B cell (primary cell): ENCODE measurements around the gene TMEM147. TPM values are rescaled to one million over a fixed set of nuclear protein-coding genes. Genes with fewer than 3 reads are reported as not detected.

Source experiments
- ATAC-seq: fragments of 200-7000 bp; cut with Tn5 transposase; one replicate; pipeline ENCODE4 v1.10.0; 2021; ENCODE audit warnings: low read depth, mild to moderate bottlenecking, moderate number of reproducible peaks, moderate library complexity
- CTCF ChIA-PET: fragments of 350-600 bp; sonication (Branson Sonifier 250); formaldehyde crosslinking; loops from one replicate; lab custom pipeline; 2021; ENCODE audit warnings: antibody characterized with exemption, inconsistent platforms; lab: Charles Lee
- POLR2A ChIA-PET: fragments of 350-600 bp; sonication (Branson Sonifier 250); formaldehyde crosslinking; loops from one replicate; lab custom pipeline; 2021; ENCODE audit warnings: antibody characterized with exemption; lab: Charles Lee
- DNase-seq: peaks from one replicate; pipeline ENCODE4 v3.0.0; 2013
- H2AFZ ChIP-seq: 2 replicates; pipeline ENCODE4 v1.6.1; 2012; ENCODE audit warnings: mild to moderate bottlenecking, low read depth, low read length; ENCODE audit not compliant: insufficient read depth, poor library complexity, severe bottlenecking
- H3K27ac ChIP-seq, 2 donors: 1 replicate in 1 of 2; 2 replicates in 1 of 2; pipeline ENCODE4 v1.5.1; 2012 to 2013; ENCODE audit warnings: low read length in 2 of 2, mild to moderate bottlenecking in 2 of 2, moderate library complexity in 1 of 2
- H3K27me3 ChIP-seq, 4 experiments: fragments of 200-600 bp in 1 of 4; sonication (generic) in 1 of 4; replicated peaks in 1 of 4; 1 replicate in 2 of 4; 2 replicates in 2 of 4; pipeline versions ENCODE4 v1.6.1 to v1.7.0; 2013 to 2016; ENCODE audit warnings: low read length in 3 of 4, mild to moderate bottlenecking in 2 of 4, mixed read lengths in 1 of 4, moderate library complexity in 1 of 4; ENCODE audit not compliant: insufficient read depth in 4 of 4, control insufficient read depth in 3 of 4; ENCODE audit errors: control extremely low read depth in 1 of 4
- H3K36me3 ChIP-seq, 2 experiments: replicated peaks in 1 of 2; 1 replicate in 1 of 2; 2 replicates in 1 of 2; pipeline versions ENCODE4 v1.6.1 to v1.7.1; 2013; ENCODE audit warnings: low read length in 1 of 2; ENCODE audit not compliant: insufficient read depth in 2 of 2, control insufficient read depth in 1 of 2; ENCODE audit errors: control extremely low read depth in 1 of 2, extremely low read depth in 1 of 2
- H3K4me1 ChIP-seq, 2 donors: fragments of 200-600 bp in 1 of 2; sonication (generic) in 1 of 2; 1 replicate in 1 of 2; 2 replicates in 1 of 2; pipeline versions ENCODE4 v1.5.1 to v1.6.1; 2013 to 2017; ENCODE audit warnings: low read length in 2 of 2; ENCODE audit not compliant: control insufficient read depth in 2 of 2, insufficient read depth in 2 of 2
- H3K4me2 ChIP-seq: replicated peaks from 2 replicates; pipeline ENCODE3; 2012; ENCODE audit warnings: mild to moderate bottlenecking, low read depth, low read length; ENCODE audit not compliant: poor library complexity, severe bottlenecking
- H3K4me3 ChIP-seq, 5 experiments: fragments of 200-600 bp in 1 of 5; sonication (generic) in 1 of 5; 1 replicate in 3 of 5; 2 replicates in 2 of 5; pipeline versions ENCODE4 v1.5.1 to v1.7.0; 2011 to 2016; ENCODE audit warnings: low read length in 4 of 5, mild to moderate bottlenecking in 4 of 5, low read depth in 2 of 5, control low read depth in 1 of 5, moderate library complexity in 1 of 5; ENCODE audit not compliant: insufficient read depth in 1 of 5; ENCODE audit errors: control extremely low read depth in 1 of 5, extremely low read depth in 1 of 5
- H3K79me2 ChIP-seq: fragments of 200-600 bp; sonication (generic); one replicate; pipeline ENCODE4 v1.6.0; 2016; ENCODE audit warnings: low read length; ENCODE audit not compliant: control insufficient read depth, insufficient read depth
- H3K9ac ChIP-seq: fragments of 200-600 bp; sonication (generic); 2 replicates; pipeline ENCODE4 v1.6.1; 2017; ENCODE audit warnings: mild to moderate bottlenecking, low read length, moderate library complexity
- H3K9me3 ChIP-seq, 3 donors: one replicate each; pipeline versions ENCODE4 v1.6.1 to v1.7.1; 2013; ENCODE audit warnings: low read length in 2 of 3; ENCODE audit not compliant: control insufficient read depth in 2 of 3, insufficient read depth in 1 of 3; ENCODE audit errors: control extremely low read depth in 1 of 3
- H4K20me1 ChIP-seq: 2 replicates; pipeline ENCODE4 v1.6.0; 2012; ENCODE audit warnings: mild to moderate bottlenecking, low read length; ENCODE audit not compliant: insufficient read depth, control insufficient read depth, poor library complexity, severe bottlenecking
- H3K27ac Mint-ChIP-seq: one replicate; pipeline ENCODE4 v1.8.0; 2021; ENCODE audit warnings: mixed read lengths
- H3K27me3 Mint-ChIP-seq: one replicate; pipeline ENCODE4 v1.8.0; 2021; ENCODE audit warnings: mixed read lengths
- H3K4me1 Mint-ChIP-seq: one replicate; pipeline ENCODE4 v1.8.0; 2021; ENCODE audit warnings: mixed read lengths
- H3K4me3 Mint-ChIP-seq: one replicate; pipeline ENCODE4 v1.8.0; 2021; ENCODE audit warnings: mixed read lengths
- H3K9me3 Mint-ChIP-seq: one replicate; pipeline ENCODE4 v1.8.0; 2022; ENCODE audit warnings: mixed read lengths; ENCODE audit not compliant: insufficient read depth
- EZH2 ChIP-seq: IDR thresholded peaks from 2 replicates; pipeline ENCODE4 v1.6.1; 2012; ENCODE audit warnings: borderline replicate concordance, low read depth, mild to moderate bottlenecking, moderate library complexity, low read length; ENCODE audit not compliant: insufficient read depth, poor library complexity, severe bottlenecking
- WGBS: methylation state at CpG from one replicate; pipeline ENCODE4 v1.1.5; 2013; ENCODE audit warnings: missing lambda C conversion rate; ENCODE audit not compliant: insufficient coverage; 5-methylcytosine and 5-hydroxymethylcytosine counted together
- intact Hi-C: fragments of 100-400 bp; cut with micrococcal nuclease; formaldehyde crosslinking; loops from one replicate; pipeline ENCODE4 v1.10.0; 2022
- polyA plus RNA-seq: library from polyadenylated mRNA; depleted of rRNA; stranded (reverse); fragments of >200 nt; gene quantifications from 2 replicates; pipeline ENCODE4 v1.2.3, GENCODE V29; 2012
- total RNA-seq, 2 donors: library from RNA; stranded (reverse); fragments of 120-200 nt in 1 of 2; gene quantifications; 1 replicate in 1 of 2; 2 replicates in 1 of 2; pipeline versions ENCODE4 v1.2.3 to v1.2.4, GENCODE V29; 2013 to 2022
- TF ChIP-seq, protein P1 (sequence below): fragments of 200-600 bp; IDR thresholded peaks from one replicate; pipeline ENCODE4 v1.8.0; 2022; ENCODE audit warnings: antibody characterized with exemption, mild to moderate bottlenecking

The TMEM147 gene
- total and polyA plus RNA-seq, 2 donors (not counting 1 experiment from before 2014, with no cell fraction given), result 39.8 to 68.9 TPM

DNA sequence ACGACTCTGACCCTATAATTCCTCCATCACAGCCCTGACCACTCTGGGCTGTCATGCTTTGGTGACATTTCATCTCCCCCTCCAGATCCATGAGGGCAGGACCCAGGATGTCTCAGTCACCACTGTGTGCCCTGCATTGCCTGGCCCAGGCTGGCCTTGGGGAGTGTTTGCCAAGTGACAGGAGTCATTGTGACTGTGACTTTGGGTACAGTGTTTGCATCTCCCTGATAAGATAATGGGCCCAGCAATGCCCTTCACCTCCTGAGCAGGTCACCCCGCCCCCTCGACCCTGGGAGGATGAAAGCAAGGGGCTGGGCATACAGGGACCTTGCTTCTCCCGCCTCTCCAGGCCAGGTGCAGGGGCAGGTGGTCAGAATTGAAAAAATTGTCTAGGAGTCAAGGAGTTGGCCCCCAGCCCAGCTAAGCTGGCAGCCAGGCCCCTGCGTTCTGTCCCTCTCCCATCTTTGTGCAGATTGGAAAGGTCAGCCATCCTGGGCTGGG, 23.9 kb downstream of the TMEM147 start:
- ChIA-PET CTCF (interaction anchor here (0.7 kb wide), 1 partner anchor 20 kb away, joined by 3 read pairs; no protein-coding TSS in a partner anchor), POLR2A (no interaction called here)
- 72% methylated on average over 5 of the region's 5 CpGs for WGBS
- no peak overlapping the region for H3K27ac Mint-ChIP-seq
- peaks cover 3% of the 10 kb centered on the region for H3K9me3 Mint-ChIP-seq
- Histone ChIP-seq H3K36me3 (no peaks in the 10 kb centered on the region), H3K27me3 (peaks cover 0 to 24% (median 0%) of the 10 kb centered on the region in 4 experiments), H3K9me3 (peaks cover 0 to 6% (median 0%) of the 10 kb centered on the region in 3 donors), H3K27ac (no peak overlapping the region), H3K9ac (no peak overlapping the region), H3K4me1 (no peaks in the 10 kb centered on the region), H4K20me1 (no peaks in the 10 kb centered on the region), H2AFZ (no peak overlapping the region), H3K4me2 (no peak overlapping the region), H3K79me2 (no peaks in the 10 kb centered on the region), H3K4me3 (no peak overlapping the region)
- peaks cover 41% of the 10 kb centered on the region for H3K27me3 Mint-ChIP-seq
- intact Hi-C loops, result no loop called here
- no peaks in the 10 kb centered on the region for H3K4me1 Mint-ChIP-seq
- no peak overlapping the region for H3K4me3 Mint-ChIP-seq
- ATAC-seq (no peak), DNase-seq (no peak)
- TF ChIP-seq, protein P1, sequence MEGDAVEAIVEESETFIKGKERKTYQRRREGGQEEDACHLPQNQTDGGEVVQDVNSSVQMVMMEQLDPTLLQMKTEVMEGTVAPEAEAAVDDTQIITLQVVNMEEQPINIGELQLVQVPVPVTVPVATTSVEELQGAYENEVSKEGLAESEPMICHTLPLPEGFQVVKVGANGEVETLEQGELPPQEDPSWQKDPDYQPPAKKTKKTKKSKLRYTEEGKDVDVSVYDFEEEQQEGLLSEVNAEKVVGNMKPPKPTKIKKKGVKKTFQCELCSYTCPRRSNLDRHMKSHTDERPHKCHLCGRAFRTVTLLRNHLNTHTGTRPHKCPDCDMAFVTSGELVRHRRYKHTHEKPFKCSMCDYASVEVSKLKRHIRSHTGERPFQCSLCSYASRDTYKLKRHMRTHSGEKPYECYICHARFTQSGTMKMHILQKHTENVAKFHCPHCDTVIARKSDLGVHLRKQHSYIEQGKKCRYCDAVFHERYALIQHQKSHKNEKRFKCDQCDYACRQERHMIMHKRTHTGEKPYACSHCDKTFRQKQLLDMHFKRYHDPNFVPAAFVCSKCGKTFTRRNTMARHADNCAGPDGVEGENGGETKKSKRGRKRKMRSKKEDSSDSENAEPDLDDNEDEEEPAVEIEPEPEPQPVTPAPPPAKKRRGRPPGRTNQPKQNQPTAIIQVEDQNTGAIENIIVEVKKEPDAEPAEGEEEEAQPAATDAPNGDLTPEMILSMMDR, result no peak
- no peak for TF ChIP-seq EZH2

DNA sequence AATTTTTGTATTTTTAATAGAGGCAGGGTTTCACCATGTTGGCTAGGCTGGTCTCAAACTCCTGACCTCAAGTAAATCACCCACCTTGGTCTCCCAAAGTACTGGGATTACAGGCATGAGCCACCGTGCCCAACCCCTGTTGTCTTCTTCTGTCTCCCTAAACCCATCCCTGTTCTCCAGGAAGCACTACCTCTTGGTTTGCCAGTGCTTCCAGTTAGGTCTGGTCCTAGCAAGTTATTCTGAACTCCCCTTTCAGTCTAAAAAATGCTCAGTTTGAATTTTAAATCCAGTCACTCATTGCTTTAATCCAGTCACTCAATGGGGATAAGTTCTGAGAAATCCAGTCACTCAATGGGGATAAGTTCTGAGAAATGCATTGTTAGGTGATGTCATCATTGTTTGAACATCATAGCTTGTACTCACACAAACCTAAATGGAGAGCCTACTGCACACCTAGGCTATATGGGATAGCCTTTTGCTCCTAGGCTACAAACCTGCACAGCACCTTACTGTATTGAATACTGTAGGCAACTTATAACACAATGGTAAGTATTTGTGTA, 26.1 kb downstream of the TMEM147 start:
- Histone ChIP-seq H2AFZ (no peak overlapping the region), H3K4me2 (no peak overlapping the region), H3K27ac (no peak overlapping the region), H3K9me3 (peaks cover 0 to 14% (median 11%) of the 10 kb centered on the region in 3 donors), H3K79me2 (no peaks in the 10 kb centered on the region), H4K20me1 (no peaks in the 10 kb centered on the region), H3K9ac (no peak overlapping the region), H3K36me3 (no peaks in the 10 kb centered on the region), H3K4me3 (no peak overlapping the region), H3K4me1 (no peaks in the 10 kb centered on the region), H3K27me3 (peaks cover 0 to 22% (median 0%) of the 10 kb centered on the region in 4 experiments)
- POLR2A ChIA-PET, result no interaction called here
- Mint-ChIP-seq H3K4me1 (no peaks in the 10 kb centered on the region), H3K9me3 (peaks cover 12% of the 10 kb centered on the region), H3K27me3 (peaks cover 46% of the 10 kb centered on the region), H3K27ac (no peak overlapping the region), H3K4me3 (no peak overlapping the region)
- no peak for ATAC-seq
- DNase-seq, result no peak
- WGBS, result 86% methylated on average over 1 of the region's 1 CpG
- intact Hi-C loops, result no loop called here
- TF ChIP-seq, protein P1, result no peak
- no peak for TF ChIP-seq EZH2
- CTCF ChIA-PET, result no interaction called here
